Tibial nerve (tissue), 4 donors: ENCODE measurements around the gene COMMD1. TPM values are rescaled to one million over a fixed set of nuclear protein-coding genes. Genes with fewer than 3 reads are reported as not detected.

Experiments
- DNase-seq, 2 donors: peaks; one replicate each; pipeline ENCODE4 v3.0.0-alpha.2; 2019; ENCODE audit warnings: low spot score in 2 of 2
- H3K27ac ChIP-seq, 4 donors: fragments of 200-600 bp; sonication (generic) in 3 of 4; one replicate each; pipeline ENCODE4 v1.5.1; 2017 to 2019; ENCODE audit warnings: mild to moderate bottlenecking in 1 of 4
- H3K27me3 ChIP-seq, 2 donors: fragments of 200-600 bp; sonication (generic) in 1 of 2; one replicate each; pipeline versions ENCODE4 v1.5.1 to v1.6.0; 2017 to 2019
- H3K36me3 ChIP-seq, 3 donors: fragments of 200-600 bp; sonication (generic); one replicate each; pipeline ENCODE4 v1.5.1; 2018 to 2019
- H3K4me1 ChIP-seq, 4 donors: fragments of 200-600 bp; sonication (generic) in 3 of 4; one replicate each; pipeline ENCODE4 v1.5.1; 2017 to 2019
- H3K4me3 ChIP-seq, 4 donors: fragments of 200-600 bp; sonication (generic) in 3 of 4; one replicate each; pipeline ENCODE4 v1.5.1; 2017 to 2019; ENCODE audit warnings: mild to moderate bottlenecking in 1 of 4, moderate library complexity in 1 of 4
- H3K9me3 ChIP-seq, 4 donors: fragments of 200-600 bp; sonication (generic) in 3 of 4; one replicate each; pipeline ENCODE4 v1.5.1; 2017 to 2019
- CTCF ChIP-seq, 5 experiments: fragments of 200-600 bp in 3 of 5; fragments of 450-650 bp in 2 of 5; sonication (generic) in 3 of 5; IDR thresholded peaks; one replicate each; pipeline ENCODE4 v1.5.1; 2016 to 2019; ENCODE audit warnings: antibody characterized with exemption in 5 of 5, mild to moderate bottlenecking in 3 of 5, moderate library complexity in 2 of 5
- EP300 ChIP-seq, 2 donors: sonication (generic); formaldehyde crosslinking; IDR thresholded peaks; one replicate each; pipeline ENCODE4 v1.6.1; 2017; ENCODE audit warnings: antibody characterized with exemption in 2 of 2, mild to moderate bottlenecking in 1 of 2
- POLR2A ChIP-seq, 2 donors: fragments of 450-650 bp; IDR thresholded peaks; one replicate each; pipeline ENCODE4 v1.6.1; 2017; ENCODE audit warnings: antibody characterized with exemption in 2 of 2, mild to moderate bottlenecking in 2 of 2, moderate library complexity in 2 of 2
- WGBS, 2 donors: methylation state at CpG; one replicate each; pipeline ENCODE4 v1.1.5; 2018; 5-methylcytosine and 5-hydroxymethylcytosine counted together
- total RNA-seq, 4 donors: library from RNA; depleted of rRNA; stranded (reverse); fragments of >200 nt; gene quantifications; one replicate each; pipeline ENCODE4 v1.1.0, GENCODE V29; 2016

COMMD1 gene
- total RNA-seq, 4 donors from 2014 or later, result 29.6 to 49.2 (median 43.7) TPM

GRCh38 chr2:62071760-62072680 lies 166.5 kb downstream of the COMMD1 start:
- Histone ChIP-seq H3K4me3 (no peak overlapping the region), H3K9me3 (peaks cover 0 to 12% (median 0%) of the 10 kb centered on the region in 4 donors), H3K36me3 (peaks cover 0 to 14% (median 0%) of the 10 kb centered on the region in 3 donors), H3K27ac (no peak overlapping the region), H3K4me1 (peaks cover 0 to 4% (median 0%) of the 10 kb centered on the region in 4 donors), H3K27me3 (no peaks in the 10 kb centered on the region)
- WGBS, 2 donors, result 96 to 97% methylated on average over 7 of the region's 7 CpGs
- TF ChIP-seq CTCF (IDR thresholded peaks at IDR 0.05), result no peak
- TF ChIP-seq EP300 (IDR thresholded peaks at IDR 0.05), result no peak
- TF ChIP-seq POLR2A (IDR thresholded peaks at IDR 0.05), result no peak
- DNase-seq, result no peak

GRCh38 chr2:62074233-62074632 lies 168.8 kb downstream of the COMMD1 start:
- 47 to 60% methylated on average over 2 of the region's 2 CpGs for WGBS, 2 donors
- DNase-seq, result no peak
- H3K4me1 ChIP-seq, result peaks cover 0 to 6% (median 0%) of the 10 kb centered on the region in 4 donors
- no peak overlapping the region for H3K27ac ChIP-seq
- peaks cover 0 to 12% (median 0%) of the 10 kb centered on the region in 4 donors for H3K9me3 ChIP-seq
- H3K4me3 ChIP-seq, result no peak overlapping the region
- TF ChIP-seq CTCF (IDR thresholded peaks at IDR 0.05) (no peak), EP300 (IDR thresholded peaks at IDR 0.05) (no peak), POLR2A (IDR thresholded peaks at IDR 0.05) (no peak)
- peaks cover 0 to 14% (median 0%) of the 10 kb centered on the region in 3 donors for H3K36me3 ChIP-seq
- no peaks in the 10 kb centered on the region for H3K27me3 ChIP-seq

GRCh38 chr2:62076980-62077638 lies 171.6 kb downstream of the COMMD1 start:
- peaks cover 0 to 11% (median 0%) of the 10 kb centered on the region in 3 donors for H3K36me3 ChIP-seq
- DNase-seq, result no peak
- no peaks in the 10 kb centered on the region for H3K27me3 ChIP-seq
- peaks cover 0 to 6% (median 0%) of the 10 kb centered on the region in 4 donors for H3K4me1 ChIP-seq
- H3K9me3 ChIP-seq, result peaks cover 0 to 5% (median 0%) of the 10 kb centered on the region in 4 donors
- TF ChIP-seq POLR2A (IDR thresholded peaks at IDR 0.05), result no peak
- TF ChIP-seq CTCF (IDR thresholded peaks at IDR 0.05), result no peak
- no peak for TF ChIP-seq EP300 (IDR thresholded peaks at IDR 0.05)
- no peak overlapping the region for H3K27ac ChIP-seq
- WGBS, 2 donors, result 37 to 46% methylated on average over 6 of the region's 6 CpGs
- H3K4me3 ChIP-seq, result no peak overlapping the region

GRCh38 chr2:62084801-62085200 lies 179.3 kb downstream of the COMMD1 start:
- no peaks in the 10 kb centered on the region for H3K36me3 ChIP-seq
- DNase-seq, result no peak
- no peak for TF ChIP-seq CTCF (IDR thresholded peaks at IDR 0.05)
- no peak for TF ChIP-seq POLR2A (IDR thresholded peaks at IDR 0.05)
- no peak for TF ChIP-seq EP300 (IDR thresholded peaks at IDR 0.05)
- no peaks in the 10 kb centered on the region for H3K4me1 ChIP-seq
- no peaks in the 10 kb centered on the region for H3K9me3 ChIP-seq
- H3K27ac ChIP-seq, result no peak overlapping the region
- no peak overlapping the region for H3K4me3 ChIP-seq
- H3K27me3 ChIP-seq, result no peaks in the 10 kb centered on the region
- WGBS, 2 donors, result 77 to 83% methylated on average over 1 of the region's 1 CpG

- Histone ChIP-seq H3K27me3 (no peaks in the 10 kb centered on the region), H3K4me3 (no peak overlapping the region), H3K4me1 (no peaks in the 10 kb centered on the region), H3K27ac (no peak overlapping the region), H3K36me3 (no peaks in the 10 kb centered on the region), H3K9me3 (no peaks in the 10 kb centered on the region)
- DNase-seq, result no peak
- WGBS, 2 donors, result 15 to 47% methylated on average over 3 of the region's 3 CpGs
- TF ChIP-seq CTCF (IDR thresholded peaks at IDR 0.05), result no peak
- no peak for TF ChIP-seq EP300 (IDR thresholded peaks at IDR 0.05)
- TF ChIP-seq POLR2A (IDR thresholded peaks at IDR 0.05), result no peak
Measured at GRCh38 chr2:62089658-62090057, 184.2 kb downstream of the COMMD1 start.
